HuH-7.5 (cell line): ENCODE data around the gene PSENEN.
"Not testable (repeated sequence)": the region's sequence is repeated elsewhere in the genome, so short reads cannot be mapped to it uniquely, and the experiment has no call there.

Experiments
- DNase-seq: peaks from one replicate; pipeline ENCODE4 v3.0.0; 2011; ENCODE audit warnings: low spot score

Gene PSENEN

GRCh38 chr19:35751839-35752745 is 6.6 kb downstream of the PSENEN start:
- no peak for DNase-seq

- DNase-seq = no peak
These were observed 7.4 kb downstream of the PSENEN start for GRCh38 chr19:35752746-35753350.

GRCh38 chr19:35753634-35754369 is 8.4 kb downstream of the PSENEN start:
- DNase-seq = no peak

GRCh38 chr19:35754370-35755130 is 9.1 kb downstream of the PSENEN start:
- DNase-seq = no peak

GRCh38 chr19:35755131-35755549 is 9.7 kb downstream of the PSENEN start:
- DNase-seq = no peak

- DNase-seq = no peak
These were observed 10.3 kb downstream of the PSENEN start for GRCh38 chr19:35755550-35756376.

- DNase-seq = no peak
These were observed 11.2 kb downstream of the PSENEN start, which contains the start of gene HSPB6 for GRCh38 chr19:35756377-35757230. Gene HSPB6 (minus strand): TSS chr19:35757029. CDS start chr19:35757008, 21 bp downstream.

GRCh38 chr19:35757231-35757748 is 11.8 kb downstream of the PSENEN start:
- DNase-seq = peak; percentile 51

- peak; percentile 99 for DNase-seq
These were observed 12.5 kb downstream of the PSENEN start, which contains the start of gene PROSER3 for GRCh38 chr19:35757749-35758608. Gene PROSER3 (plus strand): TSS chr19:35758176. CDS start chr19:35758216, 40 bp downstream.

GRCh38 chr19:35759697-35760096 is 14.2 kb downstream of the PSENEN start:
- no peak for DNase-seq

GRCh38 chr19:35760711-35761349 is 15.4 kb downstream of the PSENEN start:
- no peak for DNase-seq

GRCh38 chr19:35764432-35765315 is 19.2 kb downstream of the PSENEN start:
- DNase-seq = no peak

GRCh38 chr19:35766571-35767104 is 21.2 kb downstream of the PSENEN start:
- no peak for DNase-seq

- DNase-seq = no peak
These were observed 22.0 kb downstream of the PSENEN start for GRCh38 chr19:35767288-35768081.

- no peak for DNase-seq
These were observed 22.6 kb downstream of the PSENEN start for GRCh38 chr19:35768082-35768421.

- DNase-seq = not testable (repeated sequence)
These were observed 26.9 kb downstream of the PSENEN start for GRCh38 chr19:35772362-35772761.
